CMK (cell line): ENCODE results near the gene TALDO1.

Source experiments
- DNase-seq: peaks from one replicate; pipeline ENCODE4 v3.0.0-alpha.2; 2010; ENCODE audit warnings: low read depth

The TALDO1 gene

GRCh38 chr11:770642-771616 is 23.7 kb downstream of the TALDO1 start:
- DNase-seq: no peak

GRCh38 chr11:771617-772204 is 24.4 kb downstream of the TALDO1 start:
- DNase-seq: no peak

- DNase-seq: no peak
These were observed 25.4 kb downstream of the TALDO1 start for GRCh38 chr11:772429-773390.

GRCh38 chr11:773425-773824 is 26.2 kb downstream of the TALDO1 start:
- no peak for DNase-seq

GRCh38 chr11:773830-774229 is 26.6 kb downstream of the TALDO1 start:
- DNase-seq: no peak

GRCh38 chr11:774873-775592 is 27.8 kb downstream of the TALDO1 start:
- no peak for DNase-seq

GRCh38 chr11:776263-776560 is 28.9 kb downstream of the TALDO1 start:
- no peak for DNase-seq

- no peak for DNase-seq
These were observed 29.5 kb downstream of the TALDO1 start for GRCh38 chr11:776561-777287.

GRCh38 chr11:777288-778255 is 30.3 kb downstream of the TALDO1 start, which contains the start of gene GATD1:
TSS of gene GATD1 (minus strand) at chr11:777487. CDS start at chr11:777462, 25 bp downstream.
- peak; percentile 54 for DNase-seq

GRCh38 chr11:778976-779954 is 32.0 kb downstream of the TALDO1 start:
- no peak for DNase-seq

GRCh38 chr11:779955-780532 is 32.8 kb downstream of the TALDO1 start:
- no peak for DNase-seq

- DNase-seq: no peak
These were observed 35.3 kb downstream of the TALDO1 start for GRCh38 chr11:782264-783174.

GRCh38 chr11:783581-784015 is 36.3 kb downstream of the TALDO1 start:
- DNase-seq: no peak

GRCh38 chr11:786235-787083 is 39.2 kb downstream of the TALDO1 start:
- DNase-seq: no peak

GRCh38 chr11:787084-787675 is 39.9 kb downstream of the TALDO1 start:
- DNase-seq: no peak
